Body of pancreas (tissue), 4 donors: Measurements from ENCODE around the gene CDKAL1.

Experiments
- CTCF ChIP-seq, 7 experiments: fragments of 450-650 bp in 4 of 7; fragments of 200-600 bp in 3 of 7; sonication (generic) in 3 of 7; IDR thresholded peaks; one replicate each; pipeline ENCODE4 v1.5.1; 2016 to 2019; ENCODE audit warnings: antibody characterized with exemption in 7 of 7
- POLR2A ChIP-seq, 3 donors: fragments of 450-650 bp; IDR thresholded peaks; one replicate each; pipeline ENCODE4 v1.6.1; 2016; ENCODE audit warnings: antibody characterized with exemption in 3 of 3, mild to moderate bottlenecking in 2 of 3

- no peak for TF ChIP-seq CTCF (IDR thresholded peaks at IDR 0.05)
- no peak for TF ChIP-seq POLR2A (IDR thresholded peaks at IDR 0.05)
These were observed 40.1 kb downstream of the CDKAL1 start for GRCh38 chr6:20574355-20574754.
